Thoracic aorta (tissue), 2 donors: Measurements from ENCODE around the gene CLEC10A. TPM values are rescaled to one million over a fixed set of nuclear protein-coding genes. Genes with fewer than 3 reads are reported as not detected.
"Not testable (repeated sequence)": the region's sequence is repeated elsewhere in the genome, so short reads cannot be mapped to it uniquely, and the experiment has no call there.

Source experiments
- ATAC-seq: fragments of 150-250 bp; one replicate; pipeline ENCODE4 v1.8.0; 2017; ENCODE audit warnings: low read depth; ENCODE audit not compliant: insufficient number of reproducible peaks, low FRiP score
- DNase-seq: peaks from one replicate; pipeline ENCODE4 v3.0.0-alpha.2; 2020; ENCODE audit warnings: low spot score
- H3K27ac ChIP-seq, 2 donors: fragments of 200-600 bp; sonication (generic); 1 replicate in 1 of 2; 2 replicates in 1 of 2; pipeline ENCODE4 v1.5.1; 2016; ENCODE audit warnings: mild to moderate bottlenecking in 2 of 2, moderate library complexity in 2 of 2
- H3K27me3 ChIP-seq: fragments of 200-600 bp; sonication (generic); replicated peaks from 2 replicates; pipeline ENCODE4 v1.6.0; 2016; ENCODE audit warnings: mild to moderate bottlenecking; ENCODE audit not compliant: insufficient read depth
- H3K36me3 ChIP-seq: fragments of 200-600 bp; sonication (generic); one replicate; pipeline ENCODE4 v1.5.1; 2016
- H3K4me1 ChIP-seq, 2 donors: fragments of 200-600 bp; sonication (generic); 1 replicate in 1 of 2; 2 replicates in 1 of 2; pipeline versions ENCODE4 v1.5.1 to v1.6.0; 2016; ENCODE audit warnings: low read depth in 2 of 2, mild to moderate bottlenecking in 1 of 2; ENCODE audit not compliant: control insufficient read depth in 1 of 2
- H3K4me3 ChIP-seq: fragments of 200-600 bp; sonication (generic); 2 replicates; pipeline ENCODE4 v1.5.1; 2016; ENCODE audit warnings: mild to moderate bottlenecking
- H3K9me3 ChIP-seq: fragments of 200-600 bp; sonication (generic); 2 replicates; pipeline ENCODE4 v1.5.1; 2016
- total RNA-seq, 2 donors: library from RNA; depleted of rRNA; stranded (reverse); fragments of >200 nt; gene quantifications; one replicate each; pipeline versions ENCODE4 v1.1.0 to v1.2.3, GENCODE V29; 2016
- TF ChIP-seq, protein P1 (sequence below): fragments of 200-600 bp; sonication (generic); IDR thresholded peaks from one replicate; pipeline ENCODE4 v1.5.1; 2019; ENCODE audit warnings: antibody characterized with exemption

The CLEC10A gene
- total RNA-seq, 2 donors from 2014 or later = 3.2 to 5.8 TPM

DNA sequence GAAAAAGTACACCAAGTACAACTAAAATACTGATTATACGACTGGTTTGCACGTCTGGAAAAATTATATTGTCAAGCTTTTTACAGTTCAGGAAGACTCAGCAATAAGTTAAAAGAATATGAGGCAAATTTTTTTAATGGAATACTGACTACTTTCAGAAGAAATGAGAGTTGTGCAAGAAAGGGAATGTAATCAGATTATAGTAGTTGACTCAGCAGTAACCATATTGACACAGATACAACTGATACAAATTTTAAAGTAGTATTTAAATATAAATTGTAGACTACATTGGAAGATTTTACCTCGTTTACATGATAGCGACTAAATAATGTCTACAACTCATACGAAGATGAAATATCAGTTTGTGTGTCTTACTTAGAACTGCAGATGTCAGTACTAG lies 17.9 kb upstream of the CLEC10A start:
- DNase-seq (no peak), ATAC-seq (no peak)
- no peaks in the 10 kb centered on the region for H3K9me3 ChIP-seq
- TF ChIP-seq, protein P1, sequence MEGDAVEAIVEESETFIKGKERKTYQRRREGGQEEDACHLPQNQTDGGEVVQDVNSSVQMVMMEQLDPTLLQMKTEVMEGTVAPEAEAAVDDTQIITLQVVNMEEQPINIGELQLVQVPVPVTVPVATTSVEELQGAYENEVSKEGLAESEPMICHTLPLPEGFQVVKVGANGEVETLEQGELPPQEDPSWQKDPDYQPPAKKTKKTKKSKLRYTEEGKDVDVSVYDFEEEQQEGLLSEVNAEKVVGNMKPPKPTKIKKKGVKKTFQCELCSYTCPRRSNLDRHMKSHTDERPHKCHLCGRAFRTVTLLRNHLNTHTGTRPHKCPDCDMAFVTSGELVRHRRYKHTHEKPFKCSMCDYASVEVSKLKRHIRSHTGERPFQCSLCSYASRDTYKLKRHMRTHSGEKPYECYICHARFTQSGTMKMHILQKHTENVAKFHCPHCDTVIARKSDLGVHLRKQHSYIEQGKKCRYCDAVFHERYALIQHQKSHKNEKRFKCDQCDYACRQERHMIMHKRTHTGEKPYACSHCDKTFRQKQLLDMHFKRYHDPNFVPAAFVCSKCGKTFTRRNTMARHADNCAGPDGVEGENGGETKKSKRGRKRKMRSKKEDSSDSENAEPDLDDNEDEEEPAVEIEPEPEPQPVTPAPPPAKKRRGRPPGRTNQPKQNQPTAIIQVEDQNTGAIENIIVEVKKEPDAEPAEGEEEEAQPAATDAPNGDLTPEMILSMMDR = no peak
- H3K27ac ChIP-seq = no peak overlapping the region
- no peaks in the 10 kb centered on the region for H3K4me1 ChIP-seq
- H3K36me3 ChIP-seq = no peaks in the 10 kb centered on the region
- no peak overlapping the region for H3K4me3 ChIP-seq
- H3K27me3 ChIP-seq = no peaks in the 10 kb centered on the region

DNA sequence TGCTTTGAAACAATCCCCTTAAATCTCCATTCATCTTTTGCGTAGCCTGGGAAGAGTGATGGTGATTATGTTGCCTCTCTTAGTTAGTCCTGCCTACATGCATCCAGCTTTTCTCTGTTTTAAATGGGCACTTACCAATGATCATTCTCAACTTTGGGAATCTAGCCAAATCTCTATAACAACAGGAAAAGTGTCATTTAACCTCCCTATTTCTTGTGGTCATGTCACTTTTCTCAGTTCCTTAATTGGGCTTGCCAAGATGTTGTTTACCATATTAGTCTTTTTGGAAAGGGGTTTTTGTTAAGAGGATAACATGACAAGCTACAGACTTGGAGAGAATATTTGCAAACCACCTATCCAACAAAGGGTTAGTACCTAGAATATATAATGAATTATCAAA lies 15.6 kb upstream of the CLEC10A start:
- H3K4me3 ChIP-seq = no peak overlapping the region
- ATAC-seq = no peak
- H3K4me1 ChIP-seq = no peaks in the 10 kb centered on the region
- TF ChIP-seq, protein P1 = no peak
- no peaks in the 10 kb centered on the region for H3K9me3 ChIP-seq
- H3K27ac ChIP-seq = no peak overlapping the region
- no peaks in the 10 kb centered on the region for H3K27me3 ChIP-seq
- H3K36me3 ChIP-seq = no peaks in the 10 kb centered on the region
- no peak for DNase-seq

DNA sequence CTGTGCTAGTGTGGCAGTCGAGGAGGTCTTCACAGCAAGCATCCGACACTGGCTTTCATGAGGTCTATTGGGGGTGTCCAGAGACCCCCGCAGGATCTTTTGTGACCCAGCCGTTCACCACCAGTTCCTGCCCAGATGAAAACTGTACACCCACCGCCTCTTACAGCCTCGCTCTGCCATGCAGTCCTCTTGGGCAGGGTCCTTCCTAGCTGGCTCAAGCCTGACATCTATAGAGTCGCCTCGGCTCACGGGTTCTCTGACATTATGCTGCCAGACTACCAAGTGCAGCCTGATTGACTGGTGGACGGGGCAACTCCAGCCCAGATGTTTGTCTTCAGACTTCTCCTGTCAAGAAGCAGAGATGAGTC lies 14.6 kb upstream of the CLEC10A start:
- Histone ChIP-seq H3K27ac (no peak overlapping the region), H3K4me1 (no peaks in the 10 kb centered on the region), H3K9me3 (no peaks in the 10 kb centered on the region), H3K27me3 (no peaks in the 10 kb centered on the region), H3K4me3 (no peak overlapping the region), H3K36me3 (no peaks in the 10 kb centered on the region)
- ATAC-seq (no peak), DNase-seq (no peak)
- TF ChIP-seq, protein P1 = no peak

DNA sequence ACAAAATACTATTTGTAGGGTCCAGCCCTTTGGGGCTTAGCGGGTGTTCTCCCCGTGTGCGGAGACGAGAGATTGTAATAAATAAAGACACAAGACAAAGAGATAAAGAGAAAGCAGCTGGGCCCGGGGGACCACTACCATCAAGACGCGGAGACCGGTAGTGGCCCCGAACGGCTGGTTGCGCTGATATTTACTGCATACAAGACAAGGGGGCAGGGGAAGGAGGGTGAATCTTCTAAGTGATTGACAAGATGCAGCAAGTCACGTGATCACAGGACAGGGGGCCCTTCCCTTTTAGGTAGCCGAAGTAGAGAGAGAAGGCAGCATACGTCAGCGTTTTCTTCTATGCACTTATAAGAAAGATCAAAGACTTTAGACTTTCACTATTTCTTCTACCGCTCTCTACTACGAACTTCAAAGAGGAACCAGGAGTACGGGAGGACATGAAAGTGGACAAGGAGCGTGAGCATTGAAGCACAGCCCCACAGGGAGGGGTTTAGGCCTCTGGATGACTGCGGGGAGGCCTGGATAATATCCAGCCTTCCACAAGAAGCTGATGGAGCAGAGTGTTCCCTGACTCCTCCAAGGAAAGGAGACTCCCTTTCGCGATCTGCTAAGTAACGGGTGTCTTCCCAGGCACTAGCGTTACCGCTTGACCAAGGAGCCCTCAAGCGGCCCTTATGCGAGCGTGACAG lies 11.4 kb upstream of the CLEC10A start:
- H3K9me3 ChIP-seq, ATAC-seq, DNase-seq, H3K4me3 ChIP-seq, H3K36me3 ChIP-seq, H3K27me3 ChIP-seq, H3K27ac ChIP-seq, H3K4me1 ChIP-seq: not testable (repeated sequence)

DNA sequence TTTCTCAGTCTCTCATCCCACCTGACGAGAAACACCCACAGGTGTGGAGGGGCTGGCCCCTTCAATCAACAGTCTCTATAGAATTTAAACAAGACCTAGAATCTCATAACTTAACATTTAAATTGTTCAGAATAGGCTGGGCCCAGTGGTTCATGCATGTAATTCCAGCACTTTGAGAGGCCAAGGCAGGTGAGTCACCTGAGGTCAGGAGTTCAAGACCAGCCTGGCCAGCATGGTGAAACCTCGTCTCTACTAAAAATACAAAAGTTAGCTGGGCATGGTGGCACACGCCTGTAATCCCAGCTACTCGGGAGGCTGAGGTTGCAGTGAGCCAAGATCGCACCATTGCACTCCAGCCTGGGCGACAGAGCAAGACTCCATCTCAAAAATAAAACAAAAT lies 9.5 kb upstream of the CLEC10A start:
- DNase-seq, H3K4me3 ChIP-seq, H3K36me3 ChIP-seq, H3K9me3 ChIP-seq, H3K27me3 ChIP-seq, ATAC-seq, H3K27ac ChIP-seq, H3K4me1 ChIP-seq: not testable (repeated sequence)

DNA sequence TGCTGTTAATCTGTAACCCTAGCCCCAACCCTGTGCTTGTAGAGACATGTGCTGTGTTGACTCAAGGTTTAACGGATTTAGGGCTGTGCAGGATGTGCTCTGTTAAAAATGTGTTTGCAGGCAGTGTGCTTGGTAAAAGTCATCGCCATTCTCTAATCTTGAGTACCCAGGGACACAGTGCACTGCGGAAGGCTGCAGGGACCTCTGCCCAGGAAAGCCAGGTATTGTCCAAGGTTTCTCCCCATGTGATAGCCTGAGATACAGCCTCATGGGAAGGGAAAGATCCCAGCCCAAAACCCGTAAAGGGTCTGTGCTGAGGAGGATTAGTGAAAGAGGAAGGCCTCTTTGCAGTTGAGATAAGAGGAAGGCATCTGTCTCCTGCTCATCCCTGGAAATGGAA lies 8.4 kb upstream of the CLEC10A start:
- H3K36me3 ChIP-seq, H3K27ac ChIP-seq, DNase-seq, H3K27me3 ChIP-seq, H3K4me1 ChIP-seq, H3K9me3 ChIP-seq, ATAC-seq, H3K4me3 ChIP-seq: not testable (repeated sequence)

DNA sequence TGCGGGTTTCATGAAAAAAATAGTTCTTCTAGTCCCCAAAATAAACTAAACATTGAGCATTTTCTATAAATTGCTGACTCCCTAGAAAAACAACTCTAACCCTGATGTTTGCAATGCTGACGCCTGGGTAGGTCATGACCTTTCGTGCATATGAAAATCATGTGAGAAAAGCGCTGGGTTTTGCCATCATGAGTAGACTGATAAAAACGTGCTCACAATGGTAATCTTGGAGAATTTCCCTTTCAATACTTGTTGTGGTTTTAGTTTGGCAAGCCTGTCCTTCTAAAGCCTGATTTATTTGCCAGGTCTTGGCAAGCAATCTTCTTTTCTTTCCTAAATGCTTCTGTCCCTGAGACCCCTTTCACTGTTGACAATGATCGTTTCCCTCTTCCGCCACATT lies 4.0 kb upstream of the CLEC10A start:
- no peak for DNase-seq
- ATAC-seq = no peak
- no peaks in the 10 kb centered on the region for H3K4me1 ChIP-seq
- TF ChIP-seq, protein P1 = no peak
- H3K27ac ChIP-seq = no peak overlapping the region
- no peaks in the 10 kb centered on the region for H3K27me3 ChIP-seq
- H3K4me3 ChIP-seq = no peak overlapping the region
- H3K9me3 ChIP-seq = no peaks in the 10 kb centered on the region
- H3K36me3 ChIP-seq = no peaks in the 10 kb centered on the region
